ENCODE results near the gene RFT1.
A peak's percentile ranks its signal among the peaks of the same experiment; 100 is the strongest.

RFT1 gene

GRCh38 chr3:53160660-53161449 is 30.6 kb upstream of the RFT1 start, which contains the start of gene PRKCD:
Gene PRKCD, plus strand, starts transcription at chr3:53161209. Its CDS starts 17,214 bp downstream, at chr3:53178423.
- no peak for TF ChIP-seq JUND (IDR thresholded peaks at IDR 0.05; ENCODE audit: low read depth)
- in situ Hi-C loops (cut with HindIII; ENCODE audit: low pct_unique_long_range_greater_than_20kb, low sequenced_read_pairs) = no loop called here
- peak; percentile 79 to 89 for DNase-seq (ENCODE audit: low read depth in 1 of 2, low spot score in 1 of 2)

- TF ChIP-seq JUND (IDR thresholded peaks at IDR 0.05; ENCODE audit: low read depth) = no peak
- in situ Hi-C loops (cut with HindIII; ENCODE audit: low pct_unique_long_range_greater_than_20kb, low sequenced_read_pairs) = no loop called here
- no peak for DNase-seq (ENCODE audit: low read depth in 1 of 2, low spot score in 1 of 2)
Measured at GRCh38 chr3:53160061-53160659, 29.9 kb upstream of the RFT1 start.

- in situ Hi-C loops (cut with HindIII; ENCODE audit: low pct_unique_long_range_greater_than_20kb, low sequenced_read_pairs) = no loop called here
- DNase-seq (ENCODE audit: low read depth in 1 of 2, low spot score in 1 of 2) = no peak
- TF ChIP-seq JUND (IDR thresholded peaks at IDR 0.05; ENCODE audit: low read depth) = no peak
Measured at GRCh38 chr3:53159156-53160060, 29.2 kb upstream of the RFT1 start.

- in situ Hi-C loops (cut with HindIII; ENCODE audit: low pct_unique_long_range_greater_than_20kb, low sequenced_read_pairs) = no loop called here
- DNase-seq (ENCODE audit: low read depth in 1 of 2, low spot score in 1 of 2) = no peak
- TF ChIP-seq JUND (IDR thresholded peaks at IDR 0.05; ENCODE audit: low read depth) = no peak
Measured at GRCh38 chr3:53158765-53159155, 28.5 kb upstream of the RFT1 start.

GRCh38 chr3:53157974-53158580 is 27.8 kb upstream of the RFT1 start:
- no peak for TF ChIP-seq JUND (IDR thresholded peaks at IDR 0.05; ENCODE audit: low read depth)
- in situ Hi-C loops (cut with HindIII; ENCODE audit: low pct_unique_long_range_greater_than_20kb, low sequenced_read_pairs) = no loop called here
- no peak for DNase-seq (ENCODE audit: low read depth in 1 of 2, low spot score in 1 of 2)

GRCh38 chr3:53156368-53156834 is 26.2 kb upstream of the RFT1 start:
- in situ Hi-C loops (cut with HindIII; ENCODE audit: low pct_unique_long_range_greater_than_20kb, low sequenced_read_pairs) = no loop called here
- no peak for DNase-seq (ENCODE audit: low read depth in 1 of 2, low spot score in 1 of 2)
- no peak for TF ChIP-seq JUND (IDR thresholded peaks at IDR 0.05; ENCODE audit: low read depth)

GRCh38 chr3:53155760-53156159 is 25.5 kb upstream of the RFT1 start:
- TF ChIP-seq JUND (IDR thresholded peaks at IDR 0.05; ENCODE audit: low read depth) = no peak
- DNase-seq (ENCODE audit: low read depth in 1 of 2, low spot score in 1 of 2) = peak; percentile 89 to 94
- in situ Hi-C loops (cut with HindIII; ENCODE audit: low pct_unique_long_range_greater_than_20kb, low sequenced_read_pairs) = no loop called here

- TF ChIP-seq JUND (IDR thresholded peaks at IDR 0.05; ENCODE audit: low read depth) = no peak
- DNase-seq (ENCODE audit: low read depth in 1 of 2, low spot score in 1 of 2) = peak in 1 of 2 experiments; percentile 49
- in situ Hi-C loops (cut with HindIII; ENCODE audit: low pct_unique_long_range_greater_than_20kb, low sequenced_read_pairs) = no loop called here
Measured at GRCh38 chr3:53154881-53155285, 24.6 kb upstream of the RFT1 start.

GRCh38 chr3:53153980-53154379 is 23.7 kb upstream of the RFT1 start:
- no peak for DNase-seq (ENCODE audit: low read depth in 1 of 2, low spot score in 1 of 2)
- in situ Hi-C loops (cut with HindIII; ENCODE audit: low pct_unique_long_range_greater_than_20kb, low sequenced_read_pairs) = no loop called here
- TF ChIP-seq JUND (IDR thresholded peaks at IDR 0.05; ENCODE audit: low read depth) = no peak

- in situ Hi-C loops (cut with HindIII; ENCODE audit: low pct_unique_long_range_greater_than_20kb, low sequenced_read_pairs) = no loop called here
- no peak for TF ChIP-seq JUND (IDR thresholded peaks at IDR 0.05; ENCODE audit: low read depth)
- DNase-seq (ENCODE audit: low read depth in 1 of 2, low spot score in 1 of 2) = no peak
Measured at GRCh38 chr3:53153264-53153823, 23.1 kb upstream of the RFT1 start.

GRCh38 chr3:53151870-53152660 is 21.8 kb upstream of the RFT1 start:
- in situ Hi-C loops (cut with HindIII; ENCODE audit: low pct_unique_long_range_greater_than_20kb, low sequenced_read_pairs) = no loop called here
- TF ChIP-seq JUND (IDR thresholded peaks at IDR 0.05; ENCODE audit: low read depth) = no peak
- no peak for DNase-seq (ENCODE audit: low read depth in 1 of 2, low spot score in 1 of 2)
